HFF-Myc (cell line): ENCODE data around the gene BPIFB3.
"Not testable (repeated sequence)": the region's sequence is repeated elsewhere in the genome, so short reads cannot be mapped to it uniquely, and the experiment has no call there.

Source experiments
- DNase-seq: peaks from one replicate; pipeline ENCODE4 v3.0.0-alpha.2; 2011; ENCODE audit warnings: low read depth; ENCODE audit errors: extremely low read depth
- H3K4me3 ChIP-seq: replicated peaks from 2 replicates; pipeline ENCODE4 v1.5.1; 2011; ENCODE audit warnings: low read depth, mild to moderate bottlenecking, control low read depth, low read length
- TF ChIP-seq, protein P1 (sequence below): IDR thresholded peaks from 2 replicates; pipeline ENCODE4 v1.5.1; 2012; ENCODE audit warnings: mild to moderate bottlenecking, low read depth, low read length, control low read depth; ENCODE audit errors: missing control alignments

BPIFB3 gene

GRCh38 chr20:33042983-33043730 is 10.5 kb upstream of the BPIFB3 start:
- TF ChIP-seq, protein P1, sequence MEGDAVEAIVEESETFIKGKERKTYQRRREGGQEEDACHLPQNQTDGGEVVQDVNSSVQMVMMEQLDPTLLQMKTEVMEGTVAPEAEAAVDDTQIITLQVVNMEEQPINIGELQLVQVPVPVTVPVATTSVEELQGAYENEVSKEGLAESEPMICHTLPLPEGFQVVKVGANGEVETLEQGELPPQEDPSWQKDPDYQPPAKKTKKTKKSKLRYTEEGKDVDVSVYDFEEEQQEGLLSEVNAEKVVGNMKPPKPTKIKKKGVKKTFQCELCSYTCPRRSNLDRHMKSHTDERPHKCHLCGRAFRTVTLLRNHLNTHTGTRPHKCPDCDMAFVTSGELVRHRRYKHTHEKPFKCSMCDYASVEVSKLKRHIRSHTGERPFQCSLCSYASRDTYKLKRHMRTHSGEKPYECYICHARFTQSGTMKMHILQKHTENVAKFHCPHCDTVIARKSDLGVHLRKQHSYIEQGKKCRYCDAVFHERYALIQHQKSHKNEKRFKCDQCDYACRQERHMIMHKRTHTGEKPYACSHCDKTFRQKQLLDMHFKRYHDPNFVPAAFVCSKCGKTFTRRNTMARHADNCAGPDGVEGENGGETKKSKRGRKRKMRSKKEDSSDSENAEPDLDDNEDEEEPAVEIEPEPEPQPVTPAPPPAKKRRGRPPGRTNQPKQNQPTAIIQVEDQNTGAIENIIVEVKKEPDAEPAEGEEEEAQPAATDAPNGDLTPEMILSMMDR = no peak
- DNase-seq = no peak
- no peak overlapping the region for H3K4me3 ChIP-seq

GRCh38 chr20:33043731-33044181 is 9.9 kb upstream of the BPIFB3 start:
- no peak for DNase-seq
- TF ChIP-seq, protein P1 = no peak
- no peak overlapping the region for H3K4me3 ChIP-seq

GRCh38 chr20:33045129-33045721 is 8.5 kb upstream of the BPIFB3 start:
- DNase-seq, H3K4me3 ChIP-seq: not testable (repeated sequence)

- TF ChIP-seq, protein P1 = no peak
- H3K4me3 ChIP-seq = no peak overlapping the region
- no peak for DNase-seq
Observed at GRCh38 chr20:33046412-33046811, 7.3 kb upstream of the BPIFB3 start.

DNA sequence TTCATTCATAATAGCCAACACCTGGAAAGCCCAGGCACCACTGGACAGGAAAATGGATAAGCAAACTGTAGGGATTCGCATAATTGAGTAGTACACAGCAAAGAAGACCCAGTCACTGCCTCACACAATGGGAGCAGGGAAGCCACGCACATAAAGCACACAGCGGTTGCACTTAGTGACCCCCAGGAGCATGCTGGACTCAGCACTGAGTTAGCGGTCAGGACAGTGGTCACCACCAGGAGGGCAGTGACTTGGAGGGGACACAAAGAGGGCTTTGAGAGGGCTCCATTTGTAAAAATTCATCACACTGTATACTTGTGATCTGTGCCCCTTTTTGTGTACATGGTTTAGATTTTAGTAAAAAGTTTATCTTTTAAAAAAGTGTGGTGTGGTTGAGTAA is 2.4 kb upstream of the BPIFB3 start:
- H3K4me3 ChIP-seq = no peak overlapping the region
- no peak for DNase-seq
- TF ChIP-seq, protein P1 = no peak

DNA sequence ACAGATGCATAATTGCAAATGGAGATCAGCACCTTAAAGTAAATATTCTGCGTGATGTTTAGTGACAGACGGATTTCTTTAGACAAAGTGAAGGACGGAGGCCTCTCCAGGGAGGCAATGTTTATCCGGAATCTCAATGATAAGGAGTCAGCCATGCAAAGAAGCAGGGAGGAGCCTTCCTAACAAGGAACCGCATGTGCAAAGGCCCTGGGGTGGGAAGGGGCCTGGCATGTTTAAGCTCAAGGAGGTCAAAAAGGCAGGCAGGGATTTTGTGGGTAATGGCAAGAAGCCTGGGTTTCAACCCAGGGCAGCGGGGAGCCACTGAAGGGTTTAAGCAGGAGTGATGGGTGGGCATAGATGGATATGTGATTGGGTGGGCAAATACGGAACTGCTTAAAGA is 678 bp downstream of the BPIFB3 start:
- H3K4me3 ChIP-seq = no peak overlapping the region
- TF ChIP-seq, protein P1 = no peak
- no peak for DNase-seq

GRCh38 chr20:33054791-33055190 is 1.1 kb downstream of the BPIFB3 start:
- no peak overlapping the region for H3K4me3 ChIP-seq
- no peak for DNase-seq
- TF ChIP-seq, protein P1 = no peak
